ENCODE results near the gene TNFSF13. TPM values are rescaled to one million over a fixed set of nuclear protein-coding genes. Genes with fewer than 3 reads are reported as not detected.
A peak's percentile ranks its signal among the peaks of the same experiment; 100 is the strongest.

Gene TNFSF13
- total RNA-seq, 1 donor from 2014 or later, result 3.7 TPM

GRCh38 chr17:7588553-7589203, 30.1 kb downstream of the TNFSF13 start:
- peak overlapping the region; percentile 78 for H3K4me3 ChIP-seq (ENCODE audit: low read depth, low read length)
- no peak for TF ChIP-seq CTCF (IDR thresholded peaks at IDR 0.05; ENCODE audit: insufficient read depth, low read length, severe bottlenecking)
- DNase-seq (ENCODE audit: low read depth) (peak; percentile 44), FAIRE-seq (no peak)
- no peaks in the 10 kb centered on the region for H3K27me3 ChIP-seq (ENCODE audit: control insufficient read depth, insufficient read depth, low read length)
- H3K36me3 ChIP-seq (ENCODE audit: control insufficient read depth, insufficient read depth, low read length), result peaks cover 22% of the 10 kb centered on the region

GRCh38 chr17:7589204-7589868, 30.8 kb downstream of the TNFSF13 start:
- Histone ChIP-seq H3K27me3 (ENCODE audit: control insufficient read depth, insufficient read depth, low read length) (no peaks in the 10 kb centered on the region), H3K36me3 (ENCODE audit: control insufficient read depth, insufficient read depth, low read length) (peaks cover 26% of the 10 kb centered on the region), H3K4me3 (ENCODE audit: low read depth, low read length) (peak overlapping the region; percentile 78)
- DNase-seq (ENCODE audit: low read depth), result peak; percentile 80
- FAIRE-seq, result no peak
- peak; percentile 96 for TF ChIP-seq CTCF (IDR thresholded peaks at IDR 0.05; ENCODE audit: insufficient read depth, low read length, severe bottlenecking)

GRCh38 chr17:7589891-7590691, 31.5 kb downstream of the TNFSF13 start, which contains the start of gene SOX15:
SOX15 (minus strand) TSS chr17:7590094; CDS start chr17:7589676, 418 bp downstream.
- Histone ChIP-seq H3K4me3 (ENCODE audit: low read depth, low read length) (peak within 1 kb of the TSS; percentile 78), H3K27me3 (ENCODE audit: control insufficient read depth, insufficient read depth, low read length) (no peaks in the 10 kb centered on the region), H3K36me3 (ENCODE audit: control insufficient read depth, insufficient read depth, low read length) (peaks cover 27% of the 10 kb centered on the region)
- DNase-seq (ENCODE audit: low read depth) (peak; percentile 87), FAIRE-seq (no peak)
- TF ChIP-seq CTCF (IDR thresholded peaks at IDR 0.05; ENCODE audit: insufficient read depth, low read length, severe bottlenecking), result no peak

DNA sequence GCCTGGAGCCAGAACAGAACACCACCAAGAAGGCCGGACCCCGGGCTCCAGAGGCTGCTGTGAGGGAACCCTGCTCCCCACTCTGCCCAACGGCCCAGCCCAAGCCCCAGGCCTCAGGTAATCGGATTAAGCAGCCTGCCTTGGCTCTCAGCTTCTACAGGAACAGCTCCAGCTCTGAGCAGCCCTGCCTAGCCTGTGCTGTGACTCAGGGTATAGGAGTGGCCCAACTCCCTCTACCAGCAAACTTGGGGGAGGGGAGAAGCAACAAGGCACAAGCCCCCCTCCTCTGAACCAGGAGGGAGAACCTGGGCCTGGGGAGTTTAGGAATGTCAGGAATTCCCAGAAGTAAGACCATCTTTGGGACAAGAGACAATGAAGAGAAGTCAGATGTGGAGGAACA, 32.2 kb downstream of the TNFSF13 start:
- H3K27me3 ChIP-seq (ENCODE audit: control insufficient read depth, insufficient read depth, low read length), result no peaks in the 10 kb centered on the region
- H3K36me3 ChIP-seq (ENCODE audit: control insufficient read depth, insufficient read depth, low read length), result peaks cover 31% of the 10 kb centered on the region
- no peak for TF ChIP-seq CTCF (IDR thresholded peaks at IDR 0.05; ENCODE audit: insufficient read depth, low read length, severe bottlenecking)
- DNase-seq (ENCODE audit: low read depth) (peak; percentile 73), FAIRE-seq (no peak)
- H3K4me3 ChIP-seq (ENCODE audit: low read depth, low read length), result no peak overlapping the region

GRCh38 chr17:7591596-7591995, 33.0 kb downstream of the TNFSF13 start:
- Histone ChIP-seq H3K36me3 (ENCODE audit: control insufficient read depth, insufficient read depth, low read length) (peaks cover 30% of the 10 kb centered on the region), H3K27me3 (ENCODE audit: control insufficient read depth, insufficient read depth, low read length) (no peaks in the 10 kb centered on the region), H3K4me3 (ENCODE audit: low read depth, low read length) (no peak overlapping the region)
- DNase-seq (ENCODE audit: low read depth) (no peak), FAIRE-seq (no peak)
- no peak for TF ChIP-seq CTCF (IDR thresholded peaks at IDR 0.05; ENCODE audit: insufficient read depth, low read length, severe bottlenecking)

Measured in bronchial epithelial cell (primary cell).